Activated CD4-positive, alpha-beta T cell treated with anti-CD3 and anti-CD28 coated beads, Interleukin-2, amount 10 ng/mL, durations not matched to agents 24 days and 14 days (primary cell): ENCODE measurements around the gene RPS6KA1. TPM values are rescaled to one million over a fixed set of nuclear protein-coding genes. Genes with fewer than 3 reads are reported as not detected.
"Not testable (repeated sequence)": the region's sequence is repeated elsewhere in the genome, so short reads cannot be mapped to it uniquely, and the experiment has no call there.

Source experiments
- DNase-seq: peaks from one replicate; pipeline ENCODE4 v3.0.0; 2022
- H3K27ac Mint-ChIP-seq: one replicate; pipeline ENCODE4 v1.8.0; 2022; ENCODE audit warnings: mild to moderate bottlenecking, mixed read lengths
- H3K27me3 Mint-ChIP-seq: one replicate; pipeline ENCODE4 v1.8.0; 2022; ENCODE audit warnings: mixed read lengths
- H3K36me3 Mint-ChIP-seq: one replicate; pipeline ENCODE4 v1.8.0; 2022; ENCODE audit warnings: low read depth, mild to moderate bottlenecking, mixed read lengths
- H3K4me1 Mint-ChIP-seq: one replicate; pipeline ENCODE4 v1.8.0; 2021; ENCODE audit warnings: mixed read lengths
- H3K4me3 Mint-ChIP-seq: one replicate; pipeline ENCODE4 v1.8.0; 2022; ENCODE audit warnings: mild to moderate bottlenecking, moderate library complexity, mixed read lengths
- H3K9me3 Mint-ChIP-seq: one replicate; pipeline ENCODE4 v1.8.0; 2021; ENCODE audit warnings: mixed read lengths
- intact Hi-C: fragments of 100-400 bp; cut with micrococcal nuclease; formaldehyde crosslinking; loops from one replicate; pipeline ENCODE4 v1.15.1; 2023
- total RNA-seq: library from RNA; stranded (reverse); gene quantifications from 2 replicates; pipeline ENCODE4 v1.2.3, GENCODE V29; 2022

The RPS6KA1 gene
- total RNA-seq, 1 donor from 2014 or later: 264 TPM

DNA sequence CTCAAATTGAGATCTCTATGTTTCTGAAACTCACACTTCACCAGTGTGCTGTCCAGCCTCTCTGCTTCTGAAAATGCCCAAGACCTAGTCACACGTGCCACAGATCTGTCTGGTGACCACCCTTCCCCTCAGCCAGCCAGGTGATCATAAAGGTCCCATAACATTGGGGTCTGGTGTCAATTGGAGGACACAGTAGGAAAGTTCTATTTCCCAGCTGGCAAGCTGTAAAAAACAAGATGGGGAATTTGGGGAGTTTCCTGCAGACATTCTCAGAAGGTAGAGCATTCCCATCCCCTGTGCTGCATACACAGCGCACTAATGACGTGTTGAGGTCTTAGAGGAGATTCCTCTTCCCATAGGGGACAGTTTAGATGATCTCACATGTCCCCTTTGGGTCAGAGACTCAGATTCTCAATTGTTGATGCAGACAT lies 50.1 kb downstream of the RPS6KA1 start:
- intact Hi-C loops: loop anchor here (1.0 to 5.0 kb wide), 7 partner anchors 9 to 302 kb away; partner anchors contain the start of gene HMGN2
- DNase-seq: no peak
- no peaks in the 10 kb centered on the region for H3K9me3 Mint-ChIP-seq

DNA sequence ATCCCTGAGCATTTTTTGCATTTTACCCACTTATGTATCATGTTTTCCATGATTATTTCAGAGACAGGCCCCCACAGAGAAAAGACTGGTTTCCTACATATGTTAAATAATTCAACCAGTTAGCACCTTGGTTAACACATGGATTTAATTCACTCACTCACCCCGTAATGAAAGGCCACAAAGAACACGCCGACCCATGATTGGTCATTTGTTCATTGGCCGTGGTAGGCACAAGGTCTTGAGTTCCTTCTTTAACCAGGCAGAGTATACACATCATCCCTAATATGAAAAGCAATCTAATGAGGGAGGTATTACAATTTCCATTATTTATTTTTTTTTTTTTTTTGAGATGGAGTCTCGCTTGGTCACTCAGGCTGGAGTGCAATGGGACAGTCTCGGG lies 50.6 kb downstream of the RPS6KA1 start:
- H3K9me3 Mint-ChIP-seq: no peaks in the 10 kb centered on the region
- peaks cover 2% of the 10 kb centered on the region for H3K27me3 Mint-ChIP-seq
- no peak for DNase-seq
- peak overlapping the region; percentile 34 for H3K4me3 Mint-ChIP-seq
- peaks cover 23% of the 10 kb centered on the region for H3K36me3 Mint-ChIP-seq
- intact Hi-C loops: loop anchor here (1.0 to 5.0 kb wide), 7 partner anchors 10 to 303 kb away; partner anchors contain the start of gene HMGN2
- peak overlapping the region; percentile 88 for H3K27ac Mint-ChIP-seq
- H3K4me1 Mint-ChIP-seq: peaks cover 65% of the 10 kb centered on the region

More for the DNA sequence above, 50.1 kb downstream of the RPS6KA1 start:
- H3K27ac Mint-ChIP-seq: peak overlapping the region; percentile 88
- H3K4me3 Mint-ChIP-seq: peak overlapping the region; percentile 34
- peaks cover 27% of the 10 kb centered on the region for H3K36me3 Mint-ChIP-seq
- H3K27me3 Mint-ChIP-seq: peaks cover 2% of the 10 kb centered on the region
- peaks cover 70% of the 10 kb centered on the region for H3K4me1 Mint-ChIP-seq

DNA sequence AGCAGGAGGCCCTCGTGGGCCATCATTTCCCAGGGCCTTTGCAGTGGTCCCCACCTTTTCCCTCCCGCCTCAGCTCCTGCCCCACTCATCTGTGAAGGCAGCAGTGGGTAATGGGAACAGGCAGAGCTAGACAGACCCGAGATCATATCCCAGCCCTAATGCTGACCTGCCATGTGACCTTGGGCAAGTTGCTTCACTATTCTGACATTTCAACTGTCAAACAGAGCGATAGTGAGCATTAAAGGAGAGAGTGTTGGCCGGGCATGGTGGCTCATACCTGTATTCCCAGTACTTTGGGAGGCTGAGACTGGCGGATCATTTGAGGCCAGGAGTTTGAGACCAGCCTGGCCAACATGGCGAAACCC lies 51.7 kb downstream of the RPS6KA1 start:
- H3K9me3 Mint-ChIP-seq: no peaks in the 10 kb centered on the region
- peak overlapping the region; percentile 73 for H3K4me3 Mint-ChIP-seq
- intact Hi-C loops: loop anchor here (1.0 to 5.0 kb wide), 5 partner anchors 114 to 304 kb away; no protein-coding TSS in a partner anchor
- peaks cover 58% of the 10 kb centered on the region for H3K4me1 Mint-ChIP-seq
- peaks cover 2% of the 10 kb centered on the region for H3K27me3 Mint-ChIP-seq
- no peak for DNase-seq
- H3K27ac Mint-ChIP-seq: peak overlapping the region; percentile 88
- peaks cover 11% of the 10 kb centered on the region for H3K36me3 Mint-ChIP-seq

DNA sequence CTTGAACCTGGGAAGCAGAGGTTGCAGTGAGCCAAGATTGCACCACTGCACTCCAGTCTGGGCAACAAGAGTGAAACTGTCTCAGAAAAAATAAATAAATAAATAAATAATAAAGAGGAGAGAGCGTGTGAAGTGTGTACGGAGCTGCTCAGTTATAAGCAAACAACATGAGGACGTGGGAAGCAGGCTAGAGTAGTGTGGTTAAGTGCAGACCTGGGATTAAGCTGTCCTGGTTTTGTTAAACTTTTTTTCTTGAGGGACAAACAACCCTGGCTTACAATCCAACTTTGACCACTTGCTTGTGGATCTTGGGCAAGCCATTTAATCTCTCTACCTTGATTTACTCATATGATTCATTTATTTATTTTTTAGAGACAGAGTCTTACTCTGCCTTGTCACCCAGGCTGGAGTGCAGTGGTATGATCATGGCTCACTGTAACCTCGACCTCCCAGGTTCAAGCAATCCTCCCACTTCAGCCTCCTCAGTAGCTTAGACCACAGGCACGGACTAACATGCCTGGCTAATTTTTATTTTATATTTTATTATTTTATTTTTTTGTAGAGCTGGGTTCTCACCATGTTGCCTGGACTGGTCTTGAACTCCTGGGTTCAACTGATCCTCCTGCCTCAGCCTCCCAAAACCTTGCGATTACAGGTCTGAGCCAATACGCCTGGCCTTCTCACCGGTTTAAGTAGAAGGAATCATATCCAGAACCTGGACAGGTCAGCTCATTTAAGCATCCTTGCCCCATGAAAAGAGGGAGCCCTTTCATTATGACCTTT lies 52.7 kb downstream of the RPS6KA1 start:
- Mint-ChIP-seq H3K27ac (peak overlapping the region; percentile 92), H3K9me3 (no peaks in the 10 kb centered on the region), H3K4me1 (peaks cover 55% of the 10 kb centered on the region), H3K36me3 (peaks cover 8% of the 10 kb centered on the region), H3K4me3 (peak overlapping the region; percentile 47), H3K27me3 (peaks cover 2% of the 10 kb centered on the region)
- DNase-seq: no peak
- intact Hi-C loops: loop anchor here (1.0 to 5.0 kb wide), 2 partner anchors 15 to 305 kb away; no protein-coding TSS in a partner anchor

DNA sequence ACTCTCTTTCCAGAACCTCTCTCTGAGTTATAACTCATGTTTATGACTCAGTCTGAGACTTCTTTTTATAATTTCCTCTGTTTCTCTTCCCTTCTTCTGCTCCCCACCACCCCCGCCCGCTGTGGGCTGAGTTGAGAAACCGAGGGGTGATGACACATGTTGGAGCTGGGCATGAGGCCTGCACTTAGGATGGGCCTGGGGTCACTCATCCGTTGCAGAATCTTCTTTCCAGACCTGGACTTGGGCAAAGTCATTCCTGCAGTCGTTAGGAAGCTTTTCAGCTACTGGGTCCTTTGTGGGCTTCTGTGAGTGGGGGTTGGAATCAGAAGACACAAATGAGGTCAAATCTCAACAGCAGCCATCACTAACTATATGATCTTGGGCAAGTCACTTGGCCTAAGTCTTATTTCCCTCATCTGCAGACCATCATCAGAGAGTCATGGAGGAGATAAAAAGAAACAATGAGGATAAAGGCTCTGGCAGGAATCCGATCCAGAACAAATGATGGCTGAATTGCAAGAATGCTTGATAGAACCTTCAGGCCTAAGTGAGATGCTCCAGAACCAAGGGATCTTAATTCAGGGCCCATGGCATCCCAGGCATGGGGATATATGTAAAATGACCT lies 53.4 kb downstream of the RPS6KA1 start:
- H3K4me3 Mint-ChIP-seq: peak overlapping the region; percentile 47
- H3K27ac Mint-ChIP-seq: peak overlapping the region; percentile 92
- peaks cover 4% of the 10 kb centered on the region for H3K36me3 Mint-ChIP-seq
- intact Hi-C loops: loop anchor here (1.0 to 5.0 kb wide), 2 partner anchors 14 to 306 kb away; no protein-coding TSS in a partner anchor
- H3K27me3 Mint-ChIP-seq: peaks cover 2% of the 10 kb centered on the region
- peak; percentile 79 for DNase-seq
- H3K4me1 Mint-ChIP-seq: peaks cover 48% of the 10 kb centered on the region
- no peaks in the 10 kb centered on the region for H3K9me3 Mint-ChIP-seq

DNA sequence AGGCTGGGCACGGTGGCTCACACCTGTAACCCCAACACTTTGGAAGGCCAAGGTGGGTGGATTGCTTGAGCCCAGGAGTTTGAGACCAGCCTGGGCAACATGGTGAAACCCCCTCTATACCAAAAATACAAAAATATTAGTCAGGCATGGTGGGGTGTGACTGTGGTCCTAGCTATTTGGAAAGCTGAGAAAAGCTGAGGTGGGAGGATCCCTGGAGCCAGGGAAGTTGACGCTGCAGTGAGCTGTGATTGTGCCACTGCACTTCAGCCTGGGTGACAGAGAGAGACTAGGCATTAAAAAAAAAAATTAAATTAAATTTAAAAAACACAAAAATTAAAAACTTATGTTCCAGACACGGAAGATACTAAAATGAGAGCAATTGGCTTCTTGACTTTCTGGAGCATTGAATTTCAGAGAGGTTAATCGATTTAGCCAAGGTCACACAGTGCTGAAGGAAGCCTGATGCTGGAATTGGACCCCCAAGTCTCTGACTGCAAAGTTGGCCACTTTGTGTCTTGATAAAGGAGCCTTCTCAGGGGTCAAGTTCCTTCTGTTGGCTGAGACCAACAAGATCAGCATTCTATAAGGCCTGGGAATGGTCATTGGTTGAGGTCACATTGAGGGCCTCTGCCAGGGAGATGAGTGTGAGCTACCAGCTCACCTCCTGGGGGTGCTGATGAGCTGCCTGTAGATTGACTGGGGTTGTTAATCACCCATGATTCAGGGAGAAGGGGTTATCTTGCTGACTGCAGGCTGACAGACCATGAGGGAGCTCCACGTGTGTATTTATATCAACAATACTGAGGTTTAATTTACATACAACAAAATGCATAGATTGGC lies 54.3 kb downstream of the RPS6KA1 start:
- H3K4me1 Mint-ChIP-seq: peaks cover 39% of the 10 kb centered on the region

DNA sequence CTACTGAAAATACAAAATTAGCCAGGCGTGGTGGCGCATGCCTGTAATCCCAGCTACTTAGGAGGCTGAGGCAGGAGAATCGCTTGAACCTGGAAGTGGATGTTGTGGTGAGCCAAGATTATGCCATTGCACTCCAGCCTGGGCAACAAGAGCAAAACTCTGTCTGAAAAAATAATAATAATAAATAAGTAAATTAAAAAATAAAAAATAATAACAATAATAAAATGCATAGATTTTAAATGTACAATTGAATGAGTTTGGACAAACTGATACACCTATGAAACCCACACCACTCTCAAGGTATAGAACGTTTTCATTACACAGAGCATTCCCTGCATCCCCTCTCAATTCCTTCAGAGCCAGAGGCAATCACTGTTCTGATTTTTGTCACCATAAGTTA lies 55.0 kb downstream of the RPS6KA1 start:
- peaks cover 33% of the 10 kb centered on the region for H3K4me1 Mint-ChIP-seq
- intact Hi-C loops: loop anchor here (5.0 kb wide), 1 partner anchor 307 kb away; no protein-coding TSS in a partner anchor
- not testable (repeated sequence) for H3K27ac Mint-ChIP-seq, H3K27me3 Mint-ChIP-seq, H3K36me3 Mint-ChIP-seq, DNase-seq, H3K9me3 Mint-ChIP-seq, H3K4me3 Mint-ChIP-seq

More for the DNA sequence above, 54.3 kb downstream of the RPS6KA1 start:
- Mint-ChIP-seq H3K9me3 (no peaks in the 10 kb centered on the region), H3K4me3 (no peak overlapping the region), H3K36me3 (peaks cover 2% of the 10 kb centered on the region), H3K27ac (peak overlapping the region; percentile 92), H3K27me3 (peaks cover 2% of the 10 kb centered on the region)
- intact Hi-C loops: loop anchor here (5.0 kb wide), 1 partner anchor 307 kb away; no protein-coding TSS in a partner anchor
- peak; percentile 67 for DNase-seq

DNA sequence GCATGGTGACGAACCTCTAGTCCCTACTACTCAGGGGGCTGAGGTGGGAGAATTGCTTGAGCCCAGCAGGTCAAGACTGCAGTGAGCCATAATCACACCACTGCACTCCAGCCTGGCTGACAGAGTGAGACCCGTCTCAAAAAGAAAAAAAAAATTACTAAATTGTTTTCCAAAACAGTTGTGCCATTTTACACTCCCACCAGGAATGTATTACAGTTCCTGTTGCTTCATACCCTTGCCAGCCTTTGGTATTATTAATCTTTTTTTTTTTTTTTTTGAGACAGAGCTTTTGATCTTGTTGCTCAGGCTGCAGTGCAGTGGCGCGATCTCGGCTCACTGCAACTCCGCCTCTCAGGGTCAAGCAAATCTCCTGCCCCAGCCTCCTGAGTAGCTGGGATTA lies 55.9 kb downstream of the RPS6KA1 start:
- no peak for DNase-seq
- H3K4me3 Mint-ChIP-seq: no peak overlapping the region

DNA sequence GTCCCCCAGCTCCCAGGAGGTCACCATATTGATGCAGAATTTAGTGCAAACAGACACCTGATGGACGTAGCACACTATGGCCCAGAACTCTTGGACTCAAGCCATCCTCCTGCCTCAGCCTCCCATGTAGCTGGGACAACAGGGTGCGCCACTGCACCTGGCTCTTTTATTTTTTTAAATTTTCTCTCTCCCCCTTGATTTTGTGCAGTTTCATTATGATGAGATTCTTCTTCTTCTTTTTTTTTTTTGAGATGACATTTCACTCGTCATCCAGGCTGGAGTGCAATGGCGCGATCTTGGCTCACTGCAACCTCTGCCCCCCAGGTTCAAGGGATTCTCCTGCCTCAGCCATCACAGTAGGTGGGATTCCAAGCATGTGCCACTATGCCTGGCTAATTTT lies 63.8 kb downstream of the RPS6KA1 start:
- Mint-ChIP-seq H3K4me1 (peaks cover 4% of the 10 kb centered on the region), H3K4me3 (no peak overlapping the region), H3K27ac (peak overlapping the region; percentile 71), H3K36me3 (peaks cover 2% of the 10 kb centered on the region), H3K9me3 (no peaks in the 10 kb centered on the region), H3K27me3 (peaks cover 1% of the 10 kb centered on the region)
- no peak for DNase-seq
- intact Hi-C loops: no loop called here

More for the DNA sequence above, 55.9 kb downstream of the RPS6KA1 start:
- Mint-ChIP-seq H3K27me3 (peaks cover 2% of the 10 kb centered on the region), H3K4me1 (peaks cover 26% of the 10 kb centered on the region), H3K9me3 (no peaks in the 10 kb centered on the region), H3K27ac (no peak overlapping the region), H3K36me3 (peaks cover 4% of the 10 kb centered on the region)
- intact Hi-C loops: no loop called here

DNA sequence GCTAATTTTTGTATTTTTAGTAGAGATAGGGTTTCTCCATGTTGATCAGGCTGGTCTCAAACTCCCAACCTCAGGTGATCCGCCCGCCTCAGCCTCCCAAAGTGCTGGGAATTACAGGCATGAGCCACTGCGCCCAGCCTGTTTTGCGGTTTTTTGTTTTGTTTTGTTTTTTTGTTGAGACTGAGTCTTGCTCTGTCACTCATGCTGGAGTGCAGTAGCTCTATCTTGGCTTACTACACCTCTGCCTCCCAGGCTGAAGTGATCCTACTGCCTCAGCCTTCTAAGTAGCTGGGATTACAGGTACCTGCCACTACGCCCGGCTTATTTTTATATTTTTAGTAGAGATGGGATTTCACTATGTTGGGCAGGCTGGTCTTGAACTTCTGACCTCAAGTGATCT lies 65.0 kb downstream of the RPS6KA1 start:
- H3K27me3 Mint-ChIP-seq: not testable (repeated sequence)

DNA sequence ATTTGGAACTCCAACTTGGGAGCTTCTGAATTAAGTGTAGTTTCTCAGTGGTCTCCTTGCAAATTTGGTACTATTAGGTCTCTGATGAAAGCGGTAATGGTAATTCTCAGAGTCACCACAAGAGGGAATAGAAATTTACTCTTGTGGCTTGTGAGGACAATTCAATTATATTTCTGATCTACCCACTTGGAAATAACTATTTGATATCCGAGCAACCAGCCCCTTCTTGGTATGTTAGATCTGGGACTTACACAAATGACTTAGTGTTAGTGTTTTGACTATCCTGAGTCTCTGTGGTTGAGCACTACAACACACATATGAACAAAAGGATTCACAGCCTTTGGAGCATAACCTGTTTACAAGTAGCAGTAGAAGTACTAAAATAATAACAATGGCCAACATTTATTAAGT lies 68.1 kb downstream of the RPS6KA1 start:
- intact Hi-C loops: loop anchor here (1.0 kb wide), 1 partner anchor 15 kb away; no protein-coding TSS in a partner anchor
- Mint-ChIP-seq H3K4me3 (no peak overlapping the region), H3K27ac (no peak overlapping the region), H3K4me1 (peaks cover 10% of the 10 kb centered on the region), H3K27me3 (peaks cover 1% of the 10 kb centered on the region), H3K36me3 (no peaks in the 10 kb centered on the region), H3K9me3 (no peaks in the 10 kb centered on the region)
- DNase-seq: peak; percentile 70

More for the DNA sequence above, 65.0 kb downstream of the RPS6KA1 start:
- H3K36me3 Mint-ChIP-seq, H3K9me3 Mint-ChIP-seq, H3K4me3 Mint-ChIP-seq, DNase-seq, H3K27ac Mint-ChIP-seq, intact Hi-C loops, H3K4me1 Mint-ChIP-seq: not testable (repeated sequence)

DNA sequence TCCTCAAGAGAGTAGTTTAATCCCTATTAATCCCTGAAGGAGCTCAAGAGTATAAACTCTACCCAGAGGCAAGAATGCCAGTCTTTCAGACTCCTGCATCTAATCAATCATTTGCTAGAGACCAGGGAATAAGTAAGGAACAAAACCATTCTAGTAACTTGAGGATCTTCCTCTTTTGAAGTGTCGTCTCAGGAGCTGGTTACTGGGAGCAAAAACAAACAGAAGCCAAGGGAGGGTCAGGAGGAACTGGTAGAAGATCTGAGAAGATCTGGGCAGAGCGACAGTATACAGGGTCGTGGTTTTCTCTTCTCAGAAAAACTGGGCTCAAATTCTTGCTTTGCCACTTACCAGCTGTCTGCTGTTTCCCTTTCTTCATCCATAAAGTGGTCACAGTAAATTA lies 69.3 kb downstream of the RPS6KA1 start:
- Mint-ChIP-seq H3K4me3 (no peak overlapping the region), H3K9me3 (no peaks in the 10 kb centered on the region), H3K4me1 (peaks cover 10% of the 10 kb centered on the region), H3K27me3 (no peaks in the 10 kb centered on the region), H3K27ac (no peak overlapping the region), H3K36me3 (no peaks in the 10 kb centered on the region)
- intact Hi-C loops: no loop called here
- no peak for DNase-seq

DNA sequence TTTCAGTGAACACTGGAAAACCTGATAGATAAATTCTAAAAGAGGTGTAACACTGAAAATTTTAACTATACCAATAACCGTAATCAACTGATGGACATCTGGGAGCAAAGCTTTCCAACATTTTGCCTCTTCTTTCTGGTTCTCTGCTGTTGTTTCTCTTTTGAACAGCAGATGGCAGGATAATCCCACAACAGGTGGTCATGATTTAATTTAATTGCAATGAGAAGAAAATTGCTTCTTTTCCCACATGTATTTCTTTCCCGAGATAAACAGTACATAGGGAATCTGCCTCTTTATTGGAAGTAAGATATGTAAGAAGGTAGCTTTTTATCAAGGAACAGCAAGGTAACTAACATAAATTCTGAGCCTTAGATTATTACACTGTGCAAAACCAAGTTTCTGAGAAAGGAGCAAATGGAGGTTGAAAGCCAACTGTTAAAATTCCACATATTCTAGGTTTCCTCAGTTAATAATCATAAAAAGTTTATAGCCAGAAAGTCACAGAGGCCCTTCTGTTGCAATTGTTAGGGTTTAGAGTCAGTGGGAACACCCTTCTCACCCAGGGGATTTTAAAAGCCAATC lies 72.9 kb downstream of the RPS6KA1 start:
- Mint-ChIP-seq H3K27me3 (peaks cover 3% of the 10 kb centered on the region), H3K9me3 (no peaks in the 10 kb centered on the region), H3K36me3 (no peaks in the 10 kb centered on the region), H3K27ac (no peak overlapping the region), H3K4me3 (no peak overlapping the region), H3K4me1 (peaks cover 9% of the 10 kb centered on the region)
- intact Hi-C loops: loop anchor here (1.0 to 5.0 kb wide), 3 partner anchors 90 to 276 kb away; no protein-coding TSS in a partner anchor
- peak; percentile 89 for DNase-seq
